MCF 10A (cell line): ENCODE measurements around the gene CCNH. TPM values are rescaled to one million over a fixed set of nuclear protein-coding genes. Genes with fewer than 3 reads are reported as not detected.

ENCODE experiments used
- BruUV-seq: library from RNA; stranded (reverse); fragments of 400-500 nt; replicated peaks from 2 replicates; lab custom pipeline; 2021; lab: Mats Ljungman, UMichigan
- CTCF ChIA-PET: fragments of 300-600 bp; sonication (Branson Sonifier 250); formaldehyde crosslinking; extraction: SDS; loops from one replicate; lab custom pipeline; 2021; ENCODE audit warnings: antibody characterized with exemption, inconsistent platforms; lab: Yijun Ruan, JAX
- POLR2A ChIA-PET: fragments of 300-600, 350-650 bp; sonication (Branson Sonifier 250); formaldehyde crosslinking; extraction: SDS; loops from one replicate; lab custom pipeline; 2020; ENCODE audit warnings: antibody characterized with exemption, inconsistent platforms; lab: Yijun Ruan, JAX
- DNase-seq: peaks from one replicate; pipeline ENCODE4 v3.0.0-alpha.2; 2018; ENCODE audit not compliant: unreplicated experiment
- H3K27ac Mint-ChIP-seq: one replicate; pipeline ENCODE4 v1.8.0; 2022; ENCODE audit warnings: mild to moderate bottlenecking, low read depth, mixed read lengths; ENCODE audit not compliant: unreplicated experiment
- H3K27me3 Mint-ChIP-seq: one replicate; pipeline ENCODE4 v1.8.0; 2022; ENCODE audit warnings: mixed read lengths; ENCODE audit not compliant: insufficient read depth, unreplicated experiment
- H3K36me3 Mint-ChIP-seq: one replicate; pipeline ENCODE4 v1.8.0; 2022; ENCODE audit warnings: mild to moderate bottlenecking, moderate library complexity, mixed read lengths; ENCODE audit not compliant: insufficient read depth, unreplicated experiment
- H3K4me1 Mint-ChIP-seq: one replicate; pipeline ENCODE4 v1.8.0; 2022; ENCODE audit warnings: mixed read lengths; ENCODE audit not compliant: insufficient read depth, unreplicated experiment
- H3K4me3 Mint-ChIP-seq: one replicate; pipeline ENCODE4 v1.8.0; 2022; ENCODE audit warnings: mild to moderate bottlenecking, moderate library complexity, mixed read lengths; ENCODE audit not compliant: unreplicated experiment
- H3K9me3 Mint-ChIP-seq: one replicate; pipeline ENCODE4 v1.8.0; 2022; ENCODE audit warnings: mixed read lengths; ENCODE audit not compliant: unreplicated experiment
- CTCF ChIP-seq: fragments of 200-600 bp; IDR thresholded peaks from one replicate; pipeline ENCODE4 v1.8.0; 2022; ENCODE audit warnings: antibody characterized with exemption, mild to moderate bottlenecking; ENCODE audit not compliant: unreplicated experiment
- intact Hi-C: fragments of 100-400 bp; cut with micrococcal nuclease; formaldehyde crosslinking; loops from 2 replicates; pipeline ENCODE4 v1.14.1; 2022
- total RNA-seq: library from RNA; stranded (reverse); gene quantifications from 2 replicates; pipeline ENCODE4 v1.2.3, GENCODE V29; 2022

CCNH gene
- total RNA-seq, 1 experiment from 2014 or later, result 51.5 TPM

DNA sequence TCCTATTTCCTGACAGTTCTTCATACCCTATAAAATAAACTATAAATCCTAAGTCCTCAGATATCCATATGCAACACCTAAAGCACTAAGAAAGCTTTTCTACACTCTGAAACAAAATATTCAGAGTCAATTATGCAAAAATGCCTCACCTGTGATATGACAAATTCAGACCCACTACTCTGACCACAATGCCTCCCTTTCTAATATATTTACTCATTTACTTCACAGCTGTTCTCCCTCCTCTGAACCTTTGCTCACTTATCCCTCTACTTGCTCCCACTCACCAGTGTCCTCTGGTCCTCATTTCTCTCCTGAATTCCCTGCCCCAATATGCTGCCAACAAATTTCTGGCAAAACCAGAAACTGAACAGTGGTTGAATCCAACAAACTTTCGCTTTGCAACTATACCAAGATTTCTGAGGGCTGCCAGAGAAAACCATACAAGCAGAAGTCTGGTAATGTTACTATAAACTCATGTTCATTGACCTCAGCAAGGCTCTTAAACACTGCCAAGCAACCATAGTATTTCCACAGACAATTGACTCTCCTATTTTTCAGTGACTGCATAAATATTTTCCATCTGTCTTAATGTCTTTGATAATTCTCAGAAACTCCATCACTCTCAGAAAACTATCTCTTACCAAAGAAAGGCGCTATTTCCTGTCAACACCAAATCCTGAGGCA lies 7.1 kb downstream of the CCNH start:
- intact Hi-C loops, result no loop called here
- peaks cover 27% of the 10 kb centered on the region for H3K4me1 Mint-ChIP-seq
- no peak overlapping the region for H3K4me3 Mint-ChIP-seq
- peaks cover 80% of the 10 kb centered on the region for H3K36me3 Mint-ChIP-seq
- ChIA-PET POLR2A (no interaction called here), CTCF (no interaction called here)
- H3K27ac Mint-ChIP-seq, result no peak overlapping the region
- DNase-seq, result no peak
- no peaks in the 10 kb centered on the region for H3K9me3 Mint-ChIP-seq
- no peak for TF ChIP-seq CTCF
- no TSS peak for BruUV-seq
- H3K27me3 Mint-ChIP-seq, result no peaks in the 10 kb centered on the region

- POLR2A ChIA-PET, result interaction anchor here (1.1 kb wide), 1 partner anchor 8 kb away, joined by 3 read pairs; the partner anchor contains the start of gene CCNH
- Mint-ChIP-seq H3K9me3 (no peaks in the 10 kb centered on the region), H3K4me3 (no peak overlapping the region), H3K4me1 (peaks cover 24% of the 10 kb centered on the region), H3K27ac (no peak overlapping the region), H3K27me3 (no peaks in the 10 kb centered on the region), H3K36me3 (peaks cover 85% of the 10 kb centered on the region)
- no TSS peak for BruUV-seq
- TF ChIP-seq CTCF, result no peak
- CTCF ChIA-PET, result no interaction called here
- intact Hi-C loops, result no loop called here
- DNase-seq, result no peak
These were observed 8.4 kb downstream of the CCNH start for GRCh38 chr5:87404359-87404758.

DNA sequence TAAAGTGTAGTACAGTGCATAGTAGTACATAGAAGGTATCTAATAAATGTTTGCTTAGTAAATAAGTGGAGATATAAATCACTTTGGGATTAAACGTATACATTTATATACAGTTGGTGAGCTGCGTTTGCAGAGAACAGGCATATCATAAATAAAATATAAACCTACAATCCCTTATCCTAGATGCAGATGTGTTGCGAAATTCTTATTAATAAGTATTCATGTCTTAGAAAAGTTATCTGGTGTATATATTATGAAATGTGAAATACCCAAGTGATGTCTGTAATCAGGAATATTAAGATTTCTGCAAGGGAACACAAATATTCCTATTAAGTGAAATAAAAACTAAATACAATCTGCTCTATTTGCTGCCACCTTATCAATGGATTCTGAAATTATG lies 8.8 kb downstream of the CCNH start:
- Mint-ChIP-seq H3K4me1 (peaks cover 24% of the 10 kb centered on the region), H3K9me3 (no peaks in the 10 kb centered on the region), H3K27ac (no peak overlapping the region), H3K4me3 (no peak overlapping the region), H3K27me3 (no peaks in the 10 kb centered on the region), H3K36me3 (peaks cover 84% of the 10 kb centered on the region)
- intact Hi-C loops, result no loop called here
- CTCF ChIA-PET, result interaction anchor here (1.5 kb wide), 1 partner anchor 334 kb away, joined by 5 read pairs; no protein-coding TSS in a partner anchor
- POLR2A ChIA-PET, result interaction anchor here (1.1 kb wide), 1 partner anchor 9 kb away, joined by 3 read pairs; the partner anchor contains the start of gene CCNH
- DNase-seq, result no peak
- BruUV-seq, result no TSS peak
- no peak for TF ChIP-seq CTCF

DNA sequence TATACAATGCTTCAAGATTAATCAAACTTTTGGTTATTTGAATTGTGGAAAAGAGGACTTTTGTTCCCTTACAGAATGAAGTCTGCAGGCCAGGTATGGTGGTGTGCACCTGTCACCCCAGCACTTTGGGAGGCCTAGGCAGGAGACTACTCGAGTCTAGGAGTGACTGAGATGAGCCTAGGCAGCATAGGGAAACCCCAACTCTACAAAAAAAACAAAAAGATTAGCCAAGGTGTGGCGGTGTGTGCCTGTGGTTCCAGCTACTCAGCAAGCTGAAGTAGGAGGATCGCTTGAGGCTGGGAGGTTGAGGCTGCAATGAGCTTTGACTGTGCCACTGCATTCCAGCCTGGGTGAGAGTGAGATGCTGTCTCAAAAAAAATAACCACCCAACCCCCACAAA lies 9.3 kb downstream of the CCNH start:
- Mint-ChIP-seq H3K4me1 (peaks cover 19% of the 10 kb centered on the region), H3K36me3 (peaks cover 84% of the 10 kb centered on the region), H3K27me3 (no peaks in the 10 kb centered on the region), H3K4me3 (no peak overlapping the region), H3K27ac (no peak overlapping the region), H3K9me3 (no peaks in the 10 kb centered on the region)
- ChIA-PET CTCF (interaction anchor here (1.5 kb wide), 1 partner anchor 333 kb away, joined by 5 read pairs; no protein-coding TSS in a partner anchor), POLR2A (interaction anchor here (0.6 to 1.0 kb wide), 2 partner anchors 8 to 30 kb away, joined by 3 read pairs; no protein-coding TSS in a partner anchor)
- intact Hi-C loops, result no loop called here
- TF ChIP-seq CTCF, result no peak
- BruUV-seq, result no TSS peak
- no peak for DNase-seq
